K562 treated with DMSO at 1 percent for 12 hours (cell line): ENCODE measurements around the gene COIL. TPM values are rescaled to one million over a fixed set of nuclear protein-coding genes. Genes with fewer than 3 reads are reported as not detected.

Experiments
- total RNA-seq: library from RNA; unstranded; fragments of 300-600 nt; gene quantifications from 2 replicates; pipeline ENCODE4 v1.2.3, GENCODE V29; 2022; ENCODE audit not compliant: insufficient read depth

COIL gene
- 11.7 and 24.2 TPM in 2 replicates for total RNA-seq

DNA sequence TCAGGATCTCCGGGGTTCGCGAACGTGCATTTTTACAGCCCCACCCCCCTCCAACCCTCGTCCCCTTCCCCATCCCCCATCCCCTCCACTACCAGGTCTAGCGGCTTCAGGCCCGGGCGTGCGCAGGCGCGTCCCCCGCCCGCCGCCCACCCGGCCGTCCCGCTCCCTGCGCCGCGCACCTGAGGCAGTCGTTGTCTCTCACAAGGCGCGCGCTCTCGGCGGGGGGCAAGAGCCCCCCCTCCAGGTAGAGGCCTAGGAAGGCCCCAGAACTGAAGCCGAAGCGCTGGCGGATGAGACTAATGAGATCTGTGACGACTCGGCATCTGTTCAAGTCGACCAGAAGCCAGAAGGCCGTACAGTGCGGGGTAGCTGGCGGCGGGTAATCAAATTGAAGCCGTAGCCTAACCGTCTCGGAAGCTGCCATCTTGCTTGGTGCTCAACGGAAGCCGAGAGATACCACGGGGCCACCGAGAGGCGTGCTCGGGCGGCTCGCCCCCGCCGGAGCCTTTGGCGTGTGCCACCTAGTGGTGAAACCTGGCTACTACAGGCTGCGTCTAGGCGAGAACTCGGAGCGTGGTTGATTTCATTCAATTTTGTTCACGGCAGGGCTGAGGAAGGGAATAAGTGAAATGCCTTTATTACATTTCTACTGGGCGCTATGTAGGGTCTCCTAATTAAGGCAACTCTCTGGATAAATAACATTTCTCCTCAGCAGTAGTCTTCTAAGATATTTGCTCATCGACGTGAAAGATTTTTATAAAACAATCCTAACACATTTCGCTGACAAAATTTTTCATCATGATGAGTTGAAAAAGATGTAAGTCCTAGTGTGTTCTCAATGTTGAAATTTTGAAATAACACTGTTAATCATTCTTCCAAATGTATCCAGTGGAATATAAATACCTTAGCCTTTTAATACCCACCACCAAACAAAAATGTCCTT is at the start of gene COIL:
TSS of gene COIL (minus strand) at position 455 of the 943 bp plus-strand sequence. CDS start at position 424, 31 bp downstream.

DNA sequence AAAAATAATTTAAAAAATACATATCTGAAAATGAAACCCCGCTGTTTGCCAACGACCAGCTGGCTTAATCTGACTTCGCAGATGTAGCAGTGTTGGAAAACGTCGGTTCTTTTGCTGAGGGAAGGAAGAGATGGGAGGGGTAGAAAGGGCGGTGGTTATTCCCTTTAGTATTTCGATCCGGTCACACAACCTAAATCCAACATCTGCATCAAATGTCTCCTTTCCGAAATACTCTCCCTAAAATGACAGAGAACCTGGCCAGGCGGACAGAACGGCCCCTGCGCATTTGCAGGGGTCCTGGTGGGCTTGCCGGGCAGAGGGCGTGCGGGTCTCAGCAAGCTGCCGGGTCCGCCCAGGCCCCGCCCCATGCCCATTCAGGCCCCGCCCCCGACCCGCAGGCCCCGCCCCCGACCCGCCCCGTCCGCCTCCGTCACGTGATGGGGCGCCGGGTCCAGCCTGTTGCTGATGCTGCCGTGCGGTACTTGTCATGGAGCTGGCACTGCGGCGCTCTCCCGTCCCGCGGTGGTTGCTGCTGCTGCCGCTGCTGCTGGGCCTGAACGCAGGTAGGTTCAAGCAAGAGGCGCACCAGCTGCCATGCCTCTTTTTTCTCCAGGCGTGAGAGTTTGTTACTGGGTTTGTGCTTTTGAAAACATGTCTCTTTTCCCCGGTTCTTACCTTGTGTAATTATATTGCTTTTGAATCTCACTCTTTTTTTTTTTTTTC is 17.0 kb upstream of the COIL start, which contains the start of gene SCPEP1:
TSS of gene SCPEP1 (plus strand) at position 459 of the 723 bp plus-strand sequence. CDS start at position 488, 29 bp downstream.

DNA sequence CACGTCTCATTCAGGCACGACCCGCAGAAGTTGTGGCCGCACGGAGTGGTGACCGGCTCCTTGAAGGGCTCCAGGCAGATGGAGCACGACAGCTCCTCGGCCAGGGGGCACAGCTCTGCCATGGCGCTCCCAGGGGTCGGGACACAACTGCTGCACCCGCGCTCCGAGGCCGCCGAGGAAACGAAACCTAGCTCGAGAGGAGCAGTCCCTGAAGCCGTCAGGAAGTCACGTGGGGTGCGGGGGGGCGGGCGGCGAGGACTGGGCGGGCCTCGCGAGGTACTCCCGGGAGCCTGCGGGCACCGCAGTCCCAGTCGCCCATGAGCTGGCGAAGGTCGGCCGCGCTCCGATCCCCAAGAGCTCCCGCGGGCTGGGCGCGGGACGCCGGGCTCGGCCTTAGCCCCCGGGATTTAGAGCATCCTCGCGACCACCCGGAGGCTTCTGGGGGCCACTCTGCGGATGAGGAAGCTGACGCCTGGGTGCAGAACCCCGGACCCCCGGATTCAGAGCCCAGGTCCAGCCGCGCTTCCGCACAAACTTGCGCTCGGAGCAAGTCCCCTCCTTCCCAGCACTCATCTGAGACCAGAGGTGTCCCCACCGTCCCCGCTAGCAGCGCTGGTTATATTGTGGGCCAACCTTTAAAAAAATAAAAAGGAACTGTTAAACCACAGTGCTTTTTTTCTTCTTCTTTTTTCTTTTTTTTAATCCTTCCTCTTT is 46.8 kb downstream of the COIL start, which contains the start of gene TRIM25:
TSS of gene TRIM25 (minus strand) at position 183 of the 714 bp plus-strand sequence. CDS start at position 122, 61 bp downstream.

Other genes with a start within 250 kb of the COIL start
- gene C17orf67, start 127.1 kb downstream of the COIL start, total RNA-seq: 0.42 TPM in 1 of 2 replicates, not detected in the other
- gene DGKE, start 126.9 kb downstream of the COIL start, total RNA-seq: 1.5 and 3.2 TPM in 2 replicates
- gene TRIM25, start 47.0 kb downstream of the COIL start, total RNA-seq: 18.6 and 68.5 TPM in 2 replicates
- gene SCPEP1, start 17.1 kb upstream of the COIL start, total RNA-seq: 24.2 and 36.1 TPM in 2 replicates
- gene AKAP1, start 124.2 kb upstream of the COIL start, total RNA-seq: 18.9 and 24.0 TPM in 2 replicates